Measurements from ENCODE around the gene TMEM114. TPM values are rescaled to one million over a fixed set of nuclear protein-coding genes. Genes with fewer than 3 reads are reported as not detected.
"Not testable (repeated sequence)": the region's sequence is repeated elsewhere in the genome, so short reads cannot be mapped to it uniquely, and the experiment has no call there.

Gene TMEM114
- total RNA-seq, 1 experiment from 2014 or later: not detected

DNA sequence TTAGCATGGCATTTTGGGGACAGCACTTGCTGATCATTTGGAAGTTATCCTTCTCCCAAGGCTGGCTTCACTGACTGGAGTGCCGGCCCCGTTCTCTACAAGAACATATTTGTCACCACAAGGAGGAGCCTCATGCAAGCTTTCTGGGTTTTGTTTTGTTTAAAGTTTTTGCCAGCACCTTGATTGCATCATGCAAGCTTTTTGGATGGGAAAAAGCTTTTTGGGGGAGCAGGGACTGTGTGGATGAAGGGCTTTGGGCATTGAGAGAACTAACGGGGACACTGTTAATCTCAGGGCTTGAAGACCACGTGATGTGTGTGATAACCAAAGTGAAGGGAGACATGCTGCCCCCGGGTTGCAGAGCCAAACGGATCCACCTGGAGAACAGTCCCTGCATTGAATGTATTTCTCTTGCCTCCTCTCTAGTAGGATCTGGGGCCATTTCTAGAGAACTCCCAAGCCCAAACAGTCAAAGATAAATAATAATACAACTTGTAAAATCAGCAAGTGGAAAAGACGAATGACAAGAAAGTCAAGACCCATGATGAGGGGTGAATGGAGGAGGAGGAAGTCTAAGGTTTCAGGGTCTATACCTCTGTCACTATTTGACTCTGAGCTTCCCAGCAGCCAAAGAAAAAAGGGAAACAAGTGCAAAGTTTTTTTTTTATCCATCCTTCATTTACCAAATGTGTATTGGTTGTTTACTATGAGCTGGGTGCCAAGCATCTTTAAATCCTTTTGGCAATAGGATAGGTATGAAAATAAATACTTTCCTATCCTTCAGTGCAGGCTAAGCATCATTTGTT, 17.2 kb downstream of the TMEM114 start:
- Histone ChIP-seq H3K27ac (no peak overlapping the region), H3K9me3 (replicated peaks) (no peaks in the 10 kb centered on the region), H3K36me3 (no peaks in the 10 kb centered on the region), H3K4me3 (no peak overlapping the region), H3K4me1 (peaks cover 11% of the 10 kb centered on the region), H3K27me3 (no peaks in the 10 kb centered on the region)
- peak; percentile 26 to 58 for DNase-seq

DNA sequence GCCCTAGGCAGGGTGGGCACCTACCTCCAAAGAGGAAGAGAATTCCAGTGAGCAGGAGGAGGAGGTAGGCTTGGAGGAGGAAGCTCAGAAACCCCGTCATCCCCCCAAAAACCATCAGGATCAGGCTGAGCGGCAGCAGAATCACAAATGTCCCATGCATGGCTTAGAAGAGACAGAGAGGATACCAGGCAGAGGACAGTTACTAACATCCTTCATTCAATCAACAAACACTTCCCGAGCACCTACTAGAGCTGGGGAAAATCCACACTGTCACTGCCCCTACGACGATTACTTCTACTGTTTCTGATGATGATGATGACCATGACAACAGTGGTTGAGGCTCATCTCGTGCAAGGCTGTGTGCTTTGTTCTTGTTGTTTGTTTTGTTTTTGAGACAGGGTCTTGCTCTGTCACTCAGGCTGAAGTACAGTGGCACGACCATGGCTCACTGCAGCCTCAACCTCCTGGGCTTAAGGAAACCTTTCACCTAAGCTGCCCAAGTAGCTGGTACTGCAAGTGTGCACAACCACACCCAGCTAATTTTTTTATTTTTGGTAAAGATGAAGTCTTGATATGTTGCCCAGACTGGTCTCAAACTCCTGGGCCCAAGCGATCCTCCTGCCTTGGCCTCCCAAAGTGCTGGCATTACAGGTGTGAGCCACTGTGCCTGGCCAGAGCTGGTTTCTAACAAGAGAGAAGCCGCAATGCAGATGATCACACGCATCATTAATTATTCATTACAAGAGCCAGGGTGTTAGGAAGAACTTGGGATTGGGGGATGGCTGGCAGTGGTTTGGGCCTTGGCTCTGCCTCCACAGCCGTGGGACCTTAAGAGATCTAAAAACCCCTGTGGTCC, 18.0 kb downstream of the TMEM114 start:
- H3K36me3 ChIP-seq: no peaks in the 10 kb centered on the region
- no peaks in the 10 kb centered on the region for H3K27me3 ChIP-seq
- H3K27ac ChIP-seq: no peak overlapping the region
- H3K4me1 ChIP-seq: peaks cover 11% of the 10 kb centered on the region
- no peak overlapping the region for H3K4me3 ChIP-seq
- DNase-seq: no peak
- no peaks in the 10 kb centered on the region for H3K9me3 ChIP-seq (replicated peaks)

DNA sequence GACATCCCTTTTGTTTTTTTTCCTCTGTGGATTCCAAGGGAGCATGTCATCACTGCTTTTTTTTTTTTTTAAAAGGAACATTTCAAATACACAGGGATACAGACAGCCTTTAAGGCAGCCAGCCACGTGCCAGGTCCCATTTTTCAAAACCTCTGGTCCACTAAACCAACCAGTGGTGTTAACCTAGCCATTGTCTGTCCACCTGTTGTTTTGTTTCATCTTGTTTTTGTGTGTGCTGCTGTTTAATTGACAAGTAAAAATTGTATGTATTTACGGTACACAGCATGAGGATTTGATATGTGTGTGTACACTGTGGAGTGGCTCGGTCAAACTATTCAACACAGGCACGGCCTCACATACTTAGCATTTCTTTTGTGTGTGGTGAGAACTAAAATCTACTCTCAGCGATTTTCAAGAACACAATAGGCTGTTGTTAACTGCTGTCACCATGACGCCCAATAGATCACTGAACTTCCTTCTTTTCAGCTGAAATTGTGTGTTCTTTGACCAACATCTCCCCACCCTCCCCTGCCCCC, 19.2 kb downstream of the TMEM114 start:
- H3K4me3 ChIP-seq: no peak overlapping the region
- no peaks in the 10 kb centered on the region for H3K9me3 ChIP-seq (replicated peaks)
- DNase-seq: peak in 1 of 2 experiments; percentile 20
- no peak overlapping the region for H3K27ac ChIP-seq
- H3K4me1 ChIP-seq: peaks cover 11% of the 10 kb centered on the region
- no peaks in the 10 kb centered on the region for H3K36me3 ChIP-seq
- H3K27me3 ChIP-seq: no peaks in the 10 kb centered on the region

DNA sequence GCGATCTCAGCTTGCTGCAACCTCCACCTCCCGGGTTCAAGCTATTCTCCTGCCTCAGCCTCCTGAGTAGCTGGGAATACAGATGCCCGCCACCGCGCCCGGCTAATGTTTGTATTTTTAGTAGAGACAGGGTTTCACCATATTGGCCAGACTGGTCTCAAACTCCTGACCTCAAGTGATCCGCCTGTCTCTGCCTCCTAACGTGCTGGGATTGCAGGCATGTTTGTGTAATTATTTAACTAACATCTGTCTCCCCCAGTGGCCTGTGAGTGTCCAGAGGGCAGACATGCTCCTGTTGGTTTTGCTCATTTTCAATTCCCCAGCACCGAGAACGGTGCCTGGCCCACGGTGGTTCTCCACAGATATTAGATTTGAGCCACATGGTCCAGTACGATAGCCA, 19.9 kb downstream of the TMEM114 start:
- not testable (repeated sequence) for DNase-seq; H3K4me3 ChIP-seq; H3K36me3 ChIP-seq; H3K4me1 ChIP-seq; H3K27ac ChIP-seq; H3K9me3 ChIP-seq (replicated peaks); H3K27me3 ChIP-seq

DNA sequence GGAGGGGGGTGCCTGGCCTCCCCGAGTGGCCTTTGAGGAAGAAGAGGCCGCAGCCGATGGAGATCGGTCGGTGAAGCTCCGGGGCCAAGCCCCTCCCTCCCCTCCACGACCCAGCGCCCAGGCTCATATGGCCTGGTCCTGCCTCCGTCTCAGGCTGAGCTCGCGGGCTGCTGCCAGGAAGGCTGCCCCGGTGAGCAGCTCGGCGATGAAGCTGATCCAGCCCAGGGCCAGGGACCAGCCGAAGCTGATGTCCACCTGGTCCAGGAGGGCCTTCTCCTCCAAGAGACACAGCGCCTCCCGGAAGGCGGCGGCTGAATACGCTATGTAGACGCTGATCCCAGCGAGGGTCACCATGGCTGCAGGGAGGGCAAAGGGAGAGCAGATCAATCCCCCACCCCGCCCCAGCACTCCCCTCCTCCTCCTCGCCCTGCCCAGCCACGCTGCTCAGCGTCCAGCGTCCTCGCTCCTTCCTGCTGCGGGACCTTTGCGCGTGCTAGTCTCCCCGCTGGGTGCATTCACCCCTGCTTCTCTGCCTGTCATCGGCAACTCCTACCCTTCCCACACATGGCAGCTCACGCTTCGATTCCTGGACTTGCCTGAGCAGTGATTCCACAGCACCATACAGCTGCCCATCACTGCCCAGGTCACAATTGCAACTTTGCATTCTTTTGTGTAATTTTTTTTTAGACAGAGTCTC, 20.5 kb downstream of the TMEM114 start:
- no peaks in the 10 kb centered on the region for H3K36me3 ChIP-seq
- H3K27me3 ChIP-seq: no peaks in the 10 kb centered on the region
- H3K4me3 ChIP-seq: peak overlapping the region; percentile 44
- H3K4me1 ChIP-seq: peaks cover 8% of the 10 kb centered on the region
- DNase-seq: peak; percentile 13 to 17
- H3K9me3 ChIP-seq (replicated peaks): no peaks in the 10 kb centered on the region
- H3K27ac ChIP-seq: no peak overlapping the region

DNA sequence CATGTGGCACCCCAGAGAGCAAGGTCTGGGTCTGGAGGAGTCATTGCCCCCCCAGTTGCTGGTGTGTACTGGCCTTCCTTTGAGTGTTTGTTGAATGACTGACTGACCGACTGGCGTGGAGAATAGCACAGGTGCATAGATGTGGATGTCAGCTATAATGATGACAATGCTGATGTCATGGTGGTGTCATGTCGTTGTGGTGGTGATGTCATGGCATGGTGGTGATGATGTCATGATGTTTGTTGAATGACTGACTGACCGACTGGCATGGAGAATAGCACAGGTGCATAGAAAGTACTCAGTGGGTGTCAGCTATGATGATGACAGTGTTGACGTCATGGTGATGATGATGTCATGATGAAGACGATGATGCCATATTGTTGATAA, 22.1 kb downstream of the TMEM114 start:
- H3K27me3 ChIP-seq: no peaks in the 10 kb centered on the region
- H3K27ac ChIP-seq: peak overlapping the region; percentile 13; the same call in 1 of the 2 replicates
- no peaks in the 10 kb centered on the region for H3K9me3 ChIP-seq (replicated peaks)
- peaks cover 8% of the 10 kb centered on the region for H3K4me1 ChIP-seq
- no peaks in the 10 kb centered on the region for H3K36me3 ChIP-seq
- DNase-seq: peak in 1 of 2 experiments; percentile 15
- no peak overlapping the region for H3K4me3 ChIP-seq

DNA sequence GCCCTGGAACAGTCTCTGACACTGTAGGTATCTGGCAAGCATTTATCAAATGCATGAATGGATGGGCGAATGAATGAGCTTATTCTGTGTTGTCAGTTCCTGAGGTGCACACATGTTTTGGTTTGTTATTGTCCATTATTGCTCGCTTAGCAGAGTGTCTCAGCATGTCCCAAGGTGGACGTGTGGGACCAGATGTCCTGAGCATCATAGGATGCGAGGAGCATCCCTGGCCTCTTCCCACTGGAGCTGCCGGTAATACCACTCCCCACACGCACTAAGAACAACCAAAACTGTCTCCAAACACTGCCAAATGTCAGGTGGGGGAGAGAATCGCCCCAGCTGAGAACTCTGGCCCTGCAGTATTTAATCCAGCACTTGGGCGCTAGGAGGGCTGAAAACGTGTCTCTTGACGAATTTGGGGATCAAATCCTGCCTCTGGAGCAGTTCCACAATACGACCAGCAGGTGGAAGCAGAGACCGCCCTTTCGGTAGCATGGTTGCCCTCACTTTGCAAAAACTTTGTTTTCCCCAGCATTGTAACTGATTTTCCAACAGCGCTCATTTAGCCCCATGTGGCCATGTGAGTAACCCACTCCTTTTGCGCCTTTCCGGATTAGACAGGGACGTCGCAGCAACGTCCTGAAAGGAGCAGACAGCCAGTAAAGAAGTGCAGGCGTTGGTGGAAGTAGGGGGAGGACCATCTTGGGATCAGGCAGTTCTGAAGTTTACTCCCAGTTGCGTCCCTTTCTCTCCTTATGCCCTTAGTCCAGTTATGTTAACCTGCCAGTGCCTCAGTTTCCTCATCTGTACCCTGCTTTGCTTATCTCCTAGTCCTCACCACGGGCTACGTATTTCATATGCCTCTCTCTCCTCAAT, 22.7 kb downstream of the TMEM114 start:
- peak overlapping the region; percentile 13; the same call in 1 of the 2 replicates for H3K27ac ChIP-seq
- DNase-seq: peak; percentile 83 to 94

DNA sequence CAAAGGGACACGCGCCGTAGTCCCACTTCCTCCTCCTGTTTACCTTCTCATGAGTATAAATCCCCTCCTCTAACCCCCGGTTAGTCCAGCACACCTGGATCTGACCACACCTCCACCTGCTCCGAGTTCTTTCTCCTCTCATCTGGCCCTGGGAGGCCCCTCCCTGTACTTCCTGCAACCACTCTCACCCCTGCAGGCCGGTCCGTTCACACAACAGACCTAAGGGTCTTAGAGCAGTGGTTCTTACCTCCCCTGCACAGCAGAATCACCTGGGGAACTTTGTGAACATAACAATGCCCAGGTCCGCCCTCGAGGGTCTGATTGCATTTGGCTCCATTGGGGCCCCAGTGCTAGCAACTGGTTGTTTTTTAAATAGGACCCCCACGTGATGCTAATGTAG, 24.8 kb downstream of the TMEM114 start:
- no peaks in the 10 kb centered on the region for H3K36me3 ChIP-seq
- H3K9me3 ChIP-seq (replicated peaks): peaks cover 3% of the 10 kb centered on the region; the same call in 1 of the 2 replicates
- H3K4me1 ChIP-seq: peaks cover 3% of the 10 kb centered on the region; the same call in 1 of the 2 replicates
- H3K4me3 ChIP-seq: no peak overlapping the region
- no peak for DNase-seq
- H3K27ac ChIP-seq: no peak overlapping the region
- H3K27me3 ChIP-seq: no peaks in the 10 kb centered on the region

More for the DNA sequence above, 22.7 kb downstream of the TMEM114 start:
- Histone ChIP-seq H3K4me3 (no peak overlapping the region), H3K36me3 (no peaks in the 10 kb centered on the region), H3K4me1 (peaks cover 8% of the 10 kb centered on the region), H3K9me3 (replicated peaks) (no peaks in the 10 kb centered on the region), H3K27me3 (no peaks in the 10 kb centered on the region)

DNA sequence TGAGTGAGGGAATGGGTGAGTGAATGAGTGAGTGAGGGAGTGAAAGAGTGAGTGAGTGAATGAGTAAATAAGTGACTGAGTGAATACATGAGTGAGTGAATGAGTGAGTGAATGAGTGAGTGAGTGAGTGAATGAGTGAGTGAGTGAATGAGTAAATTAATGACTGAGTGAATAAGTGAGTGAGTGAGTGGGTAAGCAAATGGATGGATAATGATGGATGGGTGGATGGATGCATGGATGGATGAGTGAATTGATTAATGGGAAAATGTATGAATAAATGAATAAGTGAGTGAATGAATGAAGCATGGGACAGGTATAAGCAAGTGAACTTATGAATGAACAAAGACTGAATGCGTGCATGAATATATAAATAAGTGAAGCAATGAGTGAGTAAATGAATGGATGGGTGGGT, 25.4 kb downstream of the TMEM114 start:
- Histone ChIP-seq H3K27ac (no peak overlapping the region), H3K4me1 (no peaks in the 10 kb centered on the region), H3K27me3 (no peaks in the 10 kb centered on the region), H3K36me3 (no peaks in the 10 kb centered on the region), H3K4me3 (no peak overlapping the region), H3K9me3 (replicated peaks) (peaks cover 3% of the 10 kb centered on the region; the same call in 1 of the 2 replicates)
- DNase-seq: no peak

DNA sequence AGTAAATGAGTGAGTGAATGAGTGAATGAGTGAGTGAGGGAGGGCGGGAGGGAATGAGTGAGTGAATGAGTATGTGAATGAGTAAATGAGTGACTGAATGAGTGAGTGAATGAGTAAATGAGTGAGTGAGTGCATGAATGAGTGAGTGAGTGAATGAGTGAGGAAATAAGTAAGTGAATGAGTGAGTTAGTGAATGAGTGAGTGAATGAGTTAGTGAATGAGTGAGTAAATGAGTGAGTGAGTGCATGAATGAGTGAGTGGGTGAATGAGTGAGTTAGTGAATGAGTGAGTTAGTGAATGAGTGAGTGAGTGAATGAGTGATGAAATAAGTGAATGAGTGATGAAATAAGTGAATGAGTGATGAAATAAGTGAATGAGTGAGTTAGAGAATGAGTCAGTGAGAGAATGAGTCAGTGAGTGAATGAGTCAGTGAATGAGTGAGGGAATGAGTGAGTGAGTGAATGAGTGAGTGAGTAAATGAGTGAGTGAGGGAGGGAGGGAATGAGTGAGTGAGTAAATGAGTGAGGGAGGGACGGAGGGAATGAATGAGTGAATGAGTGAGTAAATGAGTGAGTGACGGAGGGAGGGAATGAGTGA, 26.3 kb downstream of the TMEM114 start:
- H3K9me3 ChIP-seq (replicated peaks); H3K27ac ChIP-seq; H3K4me3 ChIP-seq; DNase-seq; H3K36me3 ChIP-seq; H3K27me3 ChIP-seq; H3K4me1 ChIP-seq: not testable (repeated sequence)

DNA sequence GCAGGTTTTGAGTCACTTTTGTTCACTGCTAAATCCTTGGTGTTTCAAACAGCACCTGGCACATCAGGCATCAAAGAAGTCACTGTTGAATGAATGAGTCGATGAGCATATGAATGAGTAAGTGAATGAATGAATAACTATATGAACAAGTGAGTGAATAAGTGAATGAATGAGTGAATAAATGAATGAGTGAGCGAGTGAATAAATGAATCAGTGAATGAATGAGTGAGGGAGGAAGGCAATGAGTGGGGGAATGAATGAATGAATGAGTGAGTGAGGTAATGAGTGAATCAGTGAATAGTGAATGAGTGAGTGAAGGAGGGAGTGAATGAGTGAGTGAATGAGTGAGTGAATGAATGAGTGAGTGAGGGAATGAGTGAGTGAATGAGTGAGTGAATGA, 28.8 kb downstream of the TMEM114 start:
- Histone ChIP-seq H3K9me3 (replicated peaks) (peaks cover 3% of the 10 kb centered on the region; the same call in 1 of the 2 replicates), H3K4me1 (no peaks in the 10 kb centered on the region), H3K36me3 (no peaks in the 10 kb centered on the region), H3K27me3 (no peaks in the 10 kb centered on the region), H3K4me3 (no peak overlapping the region), H3K27ac (no peak overlapping the region)
- no peak for DNase-seq

DNA sequence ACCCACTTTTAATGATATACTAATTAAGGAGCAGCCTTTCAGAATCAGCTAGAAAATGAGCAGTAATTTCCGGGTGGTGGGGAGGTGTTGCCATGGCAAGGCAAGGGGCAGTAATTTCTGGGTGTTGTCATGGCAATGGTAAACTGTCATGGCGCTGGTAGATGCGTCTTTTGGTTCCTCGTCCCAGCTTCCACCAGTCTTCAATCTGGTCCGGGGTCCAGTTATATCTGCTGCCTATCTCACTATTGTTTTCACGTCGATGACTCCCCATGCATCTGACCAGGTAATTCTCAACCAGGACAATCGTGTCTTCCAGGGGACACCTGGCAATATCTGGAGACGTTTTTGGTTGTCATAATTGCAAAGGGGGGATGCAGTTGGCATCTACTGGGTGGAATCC, 34.9 kb downstream of the TMEM114 start:
- Histone ChIP-seq H3K4me3 (no peak overlapping the region), H3K9me3 (replicated peaks) (no peaks in the 10 kb centered on the region), H3K4me1 (no peaks in the 10 kb centered on the region), H3K27ac (no peak overlapping the region), H3K36me3 (no peaks in the 10 kb centered on the region), H3K27me3 (no peaks in the 10 kb centered on the region)
- no peak for DNase-seq

DNA sequence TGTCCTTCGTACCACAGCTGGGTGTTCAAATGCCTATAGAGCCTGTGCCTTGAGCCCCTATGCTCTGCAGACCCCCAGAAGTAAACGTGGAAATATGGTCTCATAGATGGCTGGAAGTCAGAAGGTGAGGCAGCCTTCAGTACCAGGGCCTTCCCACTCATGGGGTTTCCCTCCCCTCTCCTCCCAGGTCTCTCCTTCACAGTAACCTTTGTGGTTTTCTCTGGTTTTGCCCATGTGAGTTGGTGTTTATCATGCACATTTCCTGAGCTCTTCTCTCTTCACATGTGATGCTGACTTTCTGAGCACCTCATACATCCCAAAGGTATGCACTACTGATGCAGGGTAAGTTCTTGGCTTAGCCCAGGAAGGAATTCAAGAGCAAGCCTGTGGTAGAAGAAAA, 35.4 kb downstream of the TMEM114 start:
- no peak overlapping the region for H3K27ac ChIP-seq
- H3K4me1 ChIP-seq: no peaks in the 10 kb centered on the region
- no peaks in the 10 kb centered on the region for H3K9me3 ChIP-seq (replicated peaks)
- H3K27me3 ChIP-seq: no peaks in the 10 kb centered on the region
- H3K36me3 ChIP-seq: no peaks in the 10 kb centered on the region
- DNase-seq: no peak
- H3K4me3 ChIP-seq: no peak overlapping the region

Measured in SJCRH30 (cell line).